Naive thymus-derived CD8-positive, alpha-beta T cell (primary cell): ENCODE results near the gene RABGAP1. TPM values are rescaled to one million over a fixed set of nuclear protein-coding genes. Genes with fewer than 3 reads are reported as not detected.

Experiments used
- ATAC-seq, 2 donors: fragments of 150-1000 bp; cut with Tn5 transposase in 1 of 2; sonication (Bioruptor Pico), chemical (Tn5 transposase) in 1 of 2; 1 replicate in 1 of 2; 2 replicates in 1 of 2; pipeline ENCODE4 v1.10.0; 2021; ENCODE audit warnings: mild to moderate bottlenecking in 2 of 2, moderate library complexity in 2 of 2
- POLR2A ChIA-PET: fragments of 350-600 bp; sonication (Branson Sonifier 250); formaldehyde crosslinking; loops from one replicate; lab custom pipeline; 2021; ENCODE audit warnings: antibody characterized with exemption; lab: Charles Lee
- DNase-seq, 10 donors: peaks; one replicate each; pipeline versions ENCODE4 v3.0.0 to v3.0.0-alpha.2; 2020 to 2022
- H3K27ac Mint-ChIP-seq, 10 donors: one replicate each; pipeline ENCODE4 v1.8.0; 2020 to 2022; ENCODE audit warnings: mild to moderate bottlenecking in 10 of 10, mixed read lengths in 10 of 10, moderate library complexity in 4 of 10, inconsistent platforms in 1 of 10
- H3K27me3 Mint-ChIP-seq, 5 donors: one replicate each; pipeline ENCODE4 v1.8.0; 2021 to 2022; ENCODE audit warnings: mixed read lengths in 5 of 5
- H3K36me3 Mint-ChIP-seq, 3 donors: one replicate each; pipeline ENCODE4 v1.8.0; 2020 to 2022; ENCODE audit warnings: mixed read lengths in 3 of 3, mild to moderate bottlenecking in 2 of 3, inconsistent platforms in 1 of 3
- H3K4me1 Mint-ChIP-seq, 4 donors: one replicate each; pipeline ENCODE4 v1.8.0; 2021 to 2022; ENCODE audit warnings: mixed read lengths in 4 of 4
- H3K4me3 Mint-ChIP-seq, 10 donors: one replicate each; pipeline ENCODE4 v1.8.0; 2020 to 2022; ENCODE audit warnings: mild to moderate bottlenecking in 10 of 10, mixed read lengths in 10 of 10, moderate library complexity in 6 of 10, inconsistent platforms in 1 of 10
- H3K9me3 Mint-ChIP-seq, 9 donors: one replicate each; pipeline ENCODE4 v1.8.0; 2020 to 2022; ENCODE audit warnings: mixed read lengths in 9 of 9, mild to moderate bottlenecking in 3 of 9, inconsistent platforms in 1 of 9, moderate library complexity in 1 of 9
- polyA plus RNA-seq, 3 donors: library from polyadenylated mRNA; unstranded; fragments of 300-500 nt; fragmentation: Illumina TruSeq; gene quantifications; one replicate each; pipeline ENCODE4 v1.2.3, GENCODE V29; 2021
- total RNA-seq, 8 experiments: library from RNA in 2 of 8; stranded (reverse) in 2 of 8; gene quantifications; one replicate each; pipeline ENCODE4 v1.2.3 and lab custom pipeline; 2021 to 2026

The RABGAP1 gene
- total and polyA plus RNA-seq, 5 experiments from 2014 or later, result 21.9 to 43.5 (median 26.6) TPM

DNA sequence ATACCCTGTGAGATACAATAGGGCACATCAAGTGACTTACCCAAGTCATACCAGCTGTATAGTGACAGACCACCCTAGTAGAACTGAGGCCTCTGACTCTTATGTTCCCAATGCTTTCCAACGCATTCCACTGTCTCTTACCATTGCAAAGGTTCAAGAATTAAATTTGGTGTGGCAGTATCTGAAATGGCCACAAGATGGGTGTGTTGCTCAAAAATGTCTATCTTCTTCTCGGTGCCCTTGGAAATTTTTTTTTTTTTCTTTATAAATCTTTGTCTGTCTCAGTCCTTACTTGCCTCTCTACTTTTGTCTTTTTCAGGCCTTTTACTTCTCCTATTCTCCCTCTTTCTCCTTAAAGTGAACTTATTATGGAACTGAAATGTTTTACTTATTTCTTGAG is 141.0 kb downstream of the RABGAP1 start:
- ATAC-seq, result peak in 1 of 2 donors; percentile 20
- POLR2A ChIA-PET, result interaction anchor here (0.7 to 1.1 kb wide), 2 partner anchors 268 to 275 kb away, joined by 3 to 4 read pairs; no protein-coding TSS in a partner anchor
- peaks cover 0 to 10% (median under 1%) of the 10 kb centered on the region in 4 donors for H3K4me1 Mint-ChIP-seq
- DNase-seq, result peak in 6 of 10 donors; percentile 4 to 31 (median 20)
- H3K36me3 Mint-ChIP-seq, result peaks cover 0 to 90% (median 25%) of the 10 kb centered on the region in 3 donors
- no peak overlapping the region for H3K4me3 Mint-ChIP-seq
- H3K27ac Mint-ChIP-seq, result no peak overlapping the region
- no peaks in the 10 kb centered on the region for H3K27me3 Mint-ChIP-seq
- no peaks in the 10 kb centered on the region for H3K9me3 Mint-ChIP-seq

DNA sequence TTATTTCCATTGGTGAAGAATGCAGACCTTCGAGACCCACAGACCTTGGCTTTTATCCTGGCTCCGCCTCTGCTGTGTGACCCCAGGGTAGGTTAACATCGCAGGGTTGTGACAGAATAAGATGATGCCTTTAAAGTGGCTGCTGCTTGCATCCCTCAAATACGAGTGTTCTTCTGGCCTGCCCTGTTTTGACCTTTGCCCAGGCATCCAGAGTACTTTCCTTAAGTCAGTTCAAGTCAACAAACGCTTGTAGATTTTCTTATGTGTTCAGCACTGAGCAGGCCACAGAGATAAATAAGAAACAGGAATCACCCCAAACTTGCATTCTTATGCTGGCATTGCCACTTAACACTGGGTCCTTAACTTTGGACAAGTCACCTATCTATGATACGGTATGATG is 142.9 kb downstream of the RABGAP1 start:
- DNase-seq (no peak), ATAC-seq (no peak)
- POLR2A ChIA-PET, result no interaction called here
- peaks cover 0 to 82% (median 21%) of the 10 kb centered on the region in 3 donors for H3K36me3 Mint-ChIP-seq
- H3K9me3 Mint-ChIP-seq, result no peaks in the 10 kb centered on the region
- no peaks in the 10 kb centered on the region for H3K27me3 Mint-ChIP-seq
- H3K27ac Mint-ChIP-seq, result no peak overlapping the region
- H3K4me3 Mint-ChIP-seq, result no peak overlapping the region
- H3K4me1 Mint-ChIP-seq, result peaks cover 0 to 10% (median under 1%) of the 10 kb centered on the region in 4 donors

DNA sequence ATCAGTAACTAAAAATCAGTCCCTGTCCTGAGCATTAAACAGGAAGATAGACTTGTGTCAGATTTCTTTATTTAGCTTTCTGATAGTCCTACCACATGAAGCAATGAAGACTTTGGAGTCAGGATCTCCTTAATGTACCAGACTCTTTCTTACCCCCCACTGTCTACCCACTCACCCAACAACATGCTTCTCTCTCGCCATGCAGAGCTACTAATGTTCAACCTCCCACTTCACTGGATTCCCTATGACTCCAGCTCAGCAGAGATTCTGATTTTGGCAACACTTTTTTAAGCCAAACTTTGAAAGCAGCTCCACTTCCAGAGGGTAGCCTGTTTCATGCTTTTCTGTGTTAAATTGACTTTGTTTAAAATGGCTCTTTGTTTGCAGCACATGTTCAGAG is 143.4 kb downstream of the RABGAP1 start:
- no peaks in the 10 kb centered on the region for H3K27me3 Mint-ChIP-seq
- H3K27ac Mint-ChIP-seq, result no peak overlapping the region
- H3K4me1 Mint-ChIP-seq, result peaks cover 0 to 10% (median under 1%) of the 10 kb centered on the region in 4 donors
- no peaks in the 10 kb centered on the region for H3K9me3 Mint-ChIP-seq
- POLR2A ChIA-PET, result no interaction called here
- ATAC-seq (no peak), DNase-seq (no peak)
- H3K36me3 Mint-ChIP-seq, result peaks cover 0 to 82% (median 21%) of the 10 kb centered on the region in 3 donors
- H3K4me3 Mint-ChIP-seq, result no peak overlapping the region

DNA sequence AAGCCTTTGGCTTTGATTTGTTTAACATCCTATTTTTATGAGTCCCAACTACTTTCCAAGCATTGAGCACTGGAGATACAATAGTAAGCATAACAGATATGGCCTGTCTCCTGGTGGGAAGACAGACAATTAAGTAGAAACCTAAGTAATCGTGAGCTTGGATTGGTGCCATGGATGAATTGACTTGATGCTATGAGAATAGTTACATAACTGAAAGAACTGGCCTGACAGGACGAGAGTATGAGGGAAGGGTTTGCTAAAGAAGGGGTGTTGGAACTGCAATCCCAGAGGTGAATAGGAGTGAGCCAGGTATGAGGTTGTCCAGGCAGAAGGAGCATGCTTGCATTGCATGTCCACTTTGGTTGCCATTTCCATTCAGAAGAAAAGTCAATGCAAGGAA is 145.1 kb downstream of the RABGAP1 start:
- H3K4me3 Mint-ChIP-seq, result no peak overlapping the region
- peaks cover 0 to 83% (median 25%) of the 10 kb centered on the region in 3 donors for H3K36me3 Mint-ChIP-seq
- no peak for DNase-seq
- POLR2A ChIA-PET, result no interaction called here
- peak overlapping the region in 1 of 10 donors; percentile 73 for H3K27ac Mint-ChIP-seq
- no peak for ATAC-seq
- peaks cover 0 to 10% (median under 1%) of the 10 kb centered on the region in 4 donors for H3K4me1 Mint-ChIP-seq
- no peaks in the 10 kb centered on the region for H3K9me3 Mint-ChIP-seq
- H3K27me3 Mint-ChIP-seq, result no peaks in the 10 kb centered on the region

DNA sequence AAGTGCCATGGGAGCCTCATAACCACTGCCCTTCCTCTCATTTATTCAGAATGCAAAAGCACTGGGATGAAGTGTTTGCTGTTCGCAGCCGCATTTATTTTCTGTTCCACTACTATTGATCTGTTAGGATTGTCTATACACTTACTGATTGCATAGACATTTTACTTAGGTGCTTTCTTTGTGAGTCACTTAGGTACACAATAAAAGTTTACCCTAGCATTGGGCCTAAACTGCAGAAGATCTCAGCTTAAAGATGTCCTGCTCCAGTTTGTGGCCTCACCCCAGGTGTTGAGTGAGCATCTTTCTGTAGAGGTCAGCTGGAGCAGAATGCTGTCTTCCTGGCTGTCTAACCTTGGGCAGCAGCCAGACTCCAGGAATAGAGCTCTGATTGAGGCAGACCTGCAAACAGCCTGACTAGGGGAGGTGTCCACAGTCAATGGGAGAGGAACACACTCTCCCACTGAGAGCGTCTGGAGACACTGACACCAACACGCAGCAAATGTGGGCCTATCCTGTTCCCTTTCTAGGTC is 146.6 kb downstream of the RABGAP1 start:
- Mint-ChIP-seq H3K36me3 (peaks cover 0 to 85% (median 25%) of the 10 kb centered on the region in 3 donors), H3K9me3 (no peaks in the 10 kb centered on the region), H3K4me1 (peaks cover 0 to 8% (median under 1%) of the 10 kb centered on the region in 4 donors), H3K27ac (peak overlapping the region in 1 of 10 donors; percentile 24), H3K27me3 (no peaks in the 10 kb centered on the region), H3K4me3 (no peak overlapping the region)
- POLR2A ChIA-PET, result no interaction called here
- ATAC-seq (no peak), DNase-seq (no peak)

DNA sequence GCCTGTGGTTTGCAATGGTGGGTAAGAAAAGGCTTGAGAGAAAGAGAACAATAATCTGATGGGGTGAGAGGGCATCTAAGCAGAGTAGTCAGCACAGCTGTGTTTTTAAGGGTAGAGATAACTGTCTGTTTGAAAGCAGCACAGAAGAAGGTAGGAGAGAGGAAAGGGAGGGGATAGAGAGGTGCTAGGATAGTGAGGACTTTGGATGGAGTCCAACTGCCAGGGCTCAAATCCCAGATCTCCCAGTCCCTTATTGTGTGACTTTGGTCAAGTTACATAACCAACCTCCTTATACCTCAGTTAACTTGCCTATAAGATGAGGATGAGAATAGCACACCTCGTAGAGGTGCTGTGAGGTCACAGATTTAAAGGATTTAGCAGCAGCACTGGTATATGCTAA is 148.2 kb downstream of the RABGAP1 start:
- Mint-ChIP-seq H3K9me3 (no peaks in the 10 kb centered on the region), H3K4me1 (peaks cover 0 to 11% (median under 1%) of the 10 kb centered on the region in 4 donors), H3K36me3 (peaks cover 0 to 86% (median 21%) of the 10 kb centered on the region in 3 donors), H3K27me3 (no peaks in the 10 kb centered on the region), H3K4me3 (no peak overlapping the region), H3K27ac (peak overlapping the region in 3 of 10 donors; percentile 6 to 29 (median 8))
- ATAC-seq (no peak), DNase-seq (no peak)
- POLR2A ChIA-PET, result no interaction called here

DNA sequence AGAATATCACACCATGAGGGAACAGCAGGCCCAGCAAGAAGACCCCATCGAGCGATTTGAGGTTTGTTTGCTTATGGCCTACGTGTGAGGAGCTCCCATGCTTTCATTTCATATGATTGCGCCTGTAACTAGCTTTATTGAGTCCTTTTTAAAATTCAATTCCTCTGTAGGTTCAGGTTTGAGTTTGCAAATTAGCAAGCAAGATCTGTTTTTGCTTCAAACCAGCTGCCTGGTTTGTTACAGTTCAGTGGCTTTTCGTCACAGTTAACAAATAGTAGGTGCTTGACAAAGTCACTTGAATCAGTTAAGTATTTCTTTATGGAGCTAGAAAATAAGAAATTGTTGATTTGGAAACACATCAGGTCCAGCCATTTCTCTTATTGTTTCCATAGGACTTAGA is 149.0 kb downstream of the RABGAP1 start:
- no peak overlapping the region for H3K27ac Mint-ChIP-seq
- no peaks in the 10 kb centered on the region for H3K9me3 Mint-ChIP-seq
- no peak for ATAC-seq
- POLR2A ChIA-PET, result no interaction called here
- DNase-seq, result no peak
- H3K4me1 Mint-ChIP-seq, result peaks cover 0 to 13% (median under 1%) of the 10 kb centered on the region in 4 donors
- no peaks in the 10 kb centered on the region for H3K27me3 Mint-ChIP-seq
- no peak overlapping the region for H3K4me3 Mint-ChIP-seq
- H3K36me3 Mint-ChIP-seq, result peaks cover 0 to 84% (median 17%) of the 10 kb centered on the region in 3 donors

DNA sequence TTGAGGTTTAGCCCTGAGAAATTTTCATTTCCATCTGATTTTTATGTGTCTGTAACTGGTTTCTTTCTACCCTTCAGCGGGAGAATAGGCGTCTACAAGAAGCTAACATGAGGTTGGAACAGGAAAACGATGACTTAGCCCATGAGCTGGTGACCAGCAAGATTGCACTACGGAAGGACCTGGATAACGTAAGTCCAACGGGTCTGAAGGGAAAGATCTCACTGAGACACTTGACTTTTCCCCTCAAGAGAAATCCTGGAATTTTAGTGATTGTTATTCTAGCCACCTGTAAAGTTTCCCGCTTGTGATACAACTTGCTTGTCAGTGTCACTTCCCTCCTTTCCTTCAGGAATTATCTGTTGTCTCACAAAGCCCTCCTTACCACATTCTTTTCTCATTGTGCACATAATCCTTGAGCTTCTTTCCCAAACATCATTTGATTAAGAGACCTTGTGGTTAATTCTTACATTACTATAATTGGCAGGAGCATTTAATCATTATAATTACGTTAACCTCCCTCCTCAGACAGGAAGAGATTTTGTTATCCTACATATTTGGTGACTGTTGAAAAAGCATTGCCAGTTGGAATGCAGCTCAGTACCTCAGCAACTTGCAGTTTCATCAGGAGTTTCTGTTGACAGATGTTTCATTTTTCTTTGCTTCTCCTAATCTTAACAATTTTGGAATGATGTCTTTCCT is 149.5 kb downstream of the RABGAP1 start:
- H3K27ac Mint-ChIP-seq, result no peak overlapping the region
- H3K4me3 Mint-ChIP-seq, result no peak overlapping the region
- peaks cover 0 to 11% (median under 1%) of the 10 kb centered on the region in 4 donors for H3K4me1 Mint-ChIP-seq
- no peaks in the 10 kb centered on the region for H3K9me3 Mint-ChIP-seq
- no peaks in the 10 kb centered on the region for H3K27me3 Mint-ChIP-seq
- ATAC-seq, result no peak
- DNase-seq, result no peak
- POLR2A ChIA-PET, result no interaction called here
- H3K36me3 Mint-ChIP-seq, result peaks cover 0 to 83% (median 14%) of the 10 kb centered on the region in 3 donors

DNA sequence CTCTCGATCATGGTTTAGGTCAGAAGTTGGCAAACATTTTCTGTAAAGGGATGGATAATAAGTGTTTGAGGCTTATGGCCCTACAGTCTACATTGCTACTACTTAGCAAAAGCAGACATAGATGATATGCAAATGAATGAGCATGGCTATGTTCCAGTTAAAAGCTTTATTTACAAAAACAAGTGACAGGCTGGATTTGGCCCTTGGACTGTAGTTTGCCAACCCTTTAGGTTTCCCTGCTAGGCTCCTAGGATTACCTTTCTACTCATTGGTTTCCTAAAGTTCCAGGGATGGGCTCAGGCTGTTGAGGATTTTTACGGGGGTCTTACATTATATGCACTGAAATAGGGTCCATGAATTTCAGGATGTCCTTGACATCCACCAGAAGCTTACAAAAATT is 150.1 kb downstream of the RABGAP1 start:
- POLR2A ChIA-PET, result no interaction called here
- Mint-ChIP-seq H3K4me1 (peaks cover 0 to 14% (median under 1%) of the 10 kb centered on the region in 4 donors), H3K27me3 (no peaks in the 10 kb centered on the region), H3K9me3 (no peaks in the 10 kb centered on the region), H3K4me3 (no peak overlapping the region), H3K27ac (peak overlapping the region in 1 of 10 donors; percentile 61), H3K36me3 (peaks cover 0 to 86% (median 14%) of the 10 kb centered on the region in 3 donors)
- DNase-seq (no peak), ATAC-seq (no peak)

DNA sequence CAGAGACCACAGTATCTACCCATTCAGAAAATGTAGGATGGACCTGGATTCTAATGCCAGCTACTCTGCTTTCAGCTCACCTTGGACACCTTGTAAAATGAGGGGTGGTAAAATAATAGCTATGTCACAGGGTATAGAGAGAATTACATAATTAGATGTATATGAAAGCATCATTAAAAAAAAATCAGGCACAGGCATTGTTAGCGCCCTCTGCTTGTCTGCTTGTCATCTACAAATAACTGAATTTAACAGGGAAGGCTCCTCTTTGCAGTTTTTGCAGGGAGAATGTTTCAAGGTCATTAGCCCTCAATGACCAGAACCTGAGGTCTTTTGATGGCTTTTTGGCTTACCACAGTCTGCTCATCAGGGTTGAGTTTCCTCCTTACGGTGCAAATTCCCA is 150.6 kb downstream of the RABGAP1 start:
- Mint-ChIP-seq H3K27me3 (no peaks in the 10 kb centered on the region), H3K27ac (peak overlapping the region in 1 of 10 donors; percentile 61), H3K4me1 (peaks cover 0 to 17% (median 0%) of the 10 kb centered on the region in 4 donors), H3K4me3 (no peak overlapping the region), H3K9me3 (no peaks in the 10 kb centered on the region), H3K36me3 (peaks cover 0 to 85% (median 14%) of the 10 kb centered on the region in 3 donors)
- DNase-seq, result no peak
- POLR2A ChIA-PET, result no interaction called here
- ATAC-seq, result no peak

DNA sequence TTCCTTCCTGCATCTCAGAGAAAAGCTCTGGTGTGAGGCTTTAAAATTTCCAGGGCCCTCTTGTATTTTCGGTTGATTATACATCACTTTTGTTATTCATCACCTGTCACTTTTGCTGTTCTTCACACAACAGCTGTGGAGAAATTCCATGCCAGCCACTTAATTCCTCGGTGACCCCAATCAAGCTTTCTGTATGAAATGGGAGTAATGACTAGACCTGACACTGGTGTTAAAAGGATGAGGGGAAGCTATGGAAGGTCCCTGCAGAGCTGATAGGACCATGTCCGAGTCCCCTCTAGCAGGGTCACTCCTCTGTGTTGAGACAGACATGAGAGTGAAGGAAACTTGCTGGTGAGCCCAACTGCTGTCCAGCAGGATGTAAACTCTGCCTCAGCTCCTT is 152.3 kb downstream of the RABGAP1 start:
- DNase-seq, result no peak
- Mint-ChIP-seq H3K9me3 (no peaks in the 10 kb centered on the region), H3K36me3 (peaks cover 0 to 93% (median 16%) of the 10 kb centered on the region in 3 donors), H3K4me1 (peaks cover 0 to 19% (median 0%) of the 10 kb centered on the region in 4 donors), H3K27me3 (no peaks in the 10 kb centered on the region), H3K27ac (peak overlapping the region in 4 of 10 donors; percentile 19 to 37 (median 28)), H3K4me3 (no peak overlapping the region)
- POLR2A ChIA-PET, result no interaction called here
- ATAC-seq, result no peak

DNA sequence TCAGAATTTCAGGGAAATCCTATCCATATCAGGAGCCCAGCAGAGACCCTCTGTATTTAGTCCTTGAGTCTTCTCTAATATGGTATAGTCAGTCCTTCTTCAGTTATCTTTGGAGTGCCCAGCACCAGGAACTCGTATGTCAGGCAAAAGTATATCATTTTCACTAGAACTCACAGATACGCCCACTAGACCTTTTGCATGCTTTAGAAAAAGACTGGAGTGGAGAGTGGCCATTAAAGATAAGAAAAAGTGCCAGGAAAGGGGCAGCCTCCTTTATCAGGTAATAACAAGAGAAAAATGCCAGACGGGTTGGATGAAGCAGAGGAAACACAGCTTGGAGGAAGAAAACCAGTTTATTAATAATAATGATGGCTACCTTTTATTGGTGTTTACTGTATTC is 156.2 kb downstream of the RABGAP1 start:
- DNase-seq (no peak), ATAC-seq (no peak)
- peaks cover 0 to 89% (median 11%) of the 10 kb centered on the region in 3 donors for H3K36me3 Mint-ChIP-seq
- H3K27me3 Mint-ChIP-seq, result no peaks in the 10 kb centered on the region
- no peaks in the 10 kb centered on the region for H3K9me3 Mint-ChIP-seq
- peak overlapping the region in 2 of 10 donors; percentile 27 to 48 for H3K27ac Mint-ChIP-seq
- POLR2A ChIA-PET, result no interaction called here
- H3K4me1 Mint-ChIP-seq, result peaks cover 0 to 19% (median 0%) of the 10 kb centered on the region in 4 donors
- no peak overlapping the region for H3K4me3 Mint-ChIP-seq

DNA sequence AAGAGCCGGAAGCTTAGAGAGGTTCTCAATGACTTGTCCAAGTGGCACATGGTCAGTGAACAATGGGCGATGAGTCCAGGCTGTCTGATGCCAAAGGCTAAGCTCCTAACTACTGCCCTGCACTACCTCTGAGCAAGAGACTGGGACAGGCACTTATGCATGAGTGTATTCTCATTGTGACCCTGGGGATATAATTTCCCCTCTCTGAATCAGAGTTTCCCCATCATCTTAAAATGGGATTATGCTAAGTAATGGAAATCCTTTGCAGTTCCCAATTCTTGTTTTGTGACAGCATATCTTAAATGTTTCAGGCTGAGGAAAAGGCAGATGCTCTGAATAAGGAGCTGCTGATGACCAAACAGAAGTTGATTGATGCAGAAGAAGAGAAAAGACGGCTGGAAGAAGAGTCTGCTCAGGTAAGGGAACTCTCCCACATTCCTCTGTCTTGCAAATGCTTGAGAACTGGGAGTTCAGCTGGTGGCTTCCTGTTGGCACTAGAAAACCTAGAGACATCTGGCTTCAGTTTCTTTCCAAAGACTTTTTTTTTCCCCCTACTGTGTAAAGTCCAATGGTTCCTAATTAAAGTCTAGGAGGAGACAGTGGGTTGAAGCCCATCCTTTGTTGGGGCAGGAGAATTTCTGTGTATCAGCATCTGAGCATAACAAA is 156.7 kb downstream of the RABGAP1 start:
- Mint-ChIP-seq H3K27ac (peak overlapping the region in 4 of 10 donors; percentile 24 to 28 (median 26)), H3K36me3 (peaks cover 0 to 89% (median 10%) of the 10 kb centered on the region in 3 donors), H3K9me3 (no peaks in the 10 kb centered on the region), H3K4me1 (peaks cover 0 to 19% (median 0%) of the 10 kb centered on the region in 4 donors), H3K27me3 (no peaks in the 10 kb centered on the region), H3K4me3 (no peak overlapping the region)
- POLR2A ChIA-PET, result no interaction called here
- no peak for ATAC-seq
- DNase-seq, result no peak
